ENCODE results near the gene TCF7L1.
"Not testable (repeated sequence)": the region's sequence is repeated elsewhere in the genome, so short reads cannot be mapped to it uniquely, and the experiment has no call there.

TCF7L1 gene

GRCh38 chr2:85326406-85327159, 193.4 kb downstream of the TCF7L1 start:
- DNase-seq (ENCODE audit: low read depth in 2 of 2): no peak

GRCh38 chr2:85327160-85327821, 194.1 kb downstream of the TCF7L1 start:
- DNase-seq (ENCODE audit: low read depth in 2 of 2): no peak

GRCh38 chr2:85327822-85328617, 194.8 kb downstream of the TCF7L1 start, which contains the start of gene TGOLN2:
Gene TGOLN2, minus strand, starts transcription at chr2:85327989. Its CDS starts 27 bp downstream, at chr2:85327962.
- peak; percentile 87 to 88 for DNase-seq (ENCODE audit: low read depth in 2 of 2)

GRCh38 chr2:85329181-85329651, 196.0 kb downstream of the TCF7L1 start:
- DNase-seq (ENCODE audit: low read depth in 2 of 2): no peak

GRCh38 chr2:85329701-85330100, 196.5 kb downstream of the TCF7L1 start:
- DNase-seq (ENCODE audit: low read depth in 2 of 2): not testable (repeated sequence)

GRCh38 chr2:85330839-85331636, 197.8 kb downstream of the TCF7L1 start:
- no peak for DNase-seq (ENCODE audit: low read depth in 2 of 2)

GRCh38 chr2:85333877-85334276, 200.7 kb downstream of the TCF7L1 start:
- DNase-seq (ENCODE audit: low read depth in 2 of 2): not testable (repeated sequence)

- DNase-seq (ENCODE audit: low read depth in 2 of 2): no peak
These were observed 201.7 kb downstream of the TCF7L1 start for GRCh38 chr2:85334928-85335327.

GRCh38 chr2:85340034-85340892, 207.1 kb downstream of the TCF7L1 start:
- no peak for DNase-seq (ENCODE audit: low read depth in 2 of 2)

GRCh38 chr2:85341269-85342029, 208.3 kb downstream of the TCF7L1 start:
- no peak for DNase-seq (ENCODE audit: low read depth in 2 of 2)

GRCh38 chr2:85342156-85342555, 209.0 kb downstream of the TCF7L1 start:
- DNase-seq (ENCODE audit: low read depth in 2 of 2): no peak

- DNase-seq (ENCODE audit: low read depth in 2 of 2): not testable (repeated sequence)
These were observed 210.2 kb downstream of the TCF7L1 start for GRCh38 chr2:85343207-85343895.

- no peak for DNase-seq (ENCODE audit: low read depth in 2 of 2)
These were observed 211.3 kb downstream of the TCF7L1 start for GRCh38 chr2:85344356-85344954.

GRCh38 chr2:85347599-85347998, 214.4 kb downstream of the TCF7L1 start:
- DNase-seq (ENCODE audit: low read depth in 2 of 2): no peak

- no peak for DNase-seq (ENCODE audit: low read depth in 2 of 2)
These were observed 220.7 kb downstream of the TCF7L1 start for GRCh38 chr2:85353876-85354285.

- DNase-seq (ENCODE audit: low read depth in 2 of 2): peak; percentile 85 to 95
These were observed 221.3 kb downstream of the TCF7L1 start, which contains the start of the genes ELMOD3 and RETSAT for GRCh38 chr2:85354286-85355072. Gene ELMOD3, plus strand, starts transcription at chr2:85354769. Its CDS starts 2,430 bp downstream, at chr2:85357199. Gene RETSAT, minus strand, starts transcription at chr2:85354528. Its CDS starts 21 bp downstream, at chr2:85354507.

GRCh38 chr2:85355073-85355410, 221.8 kb downstream of the TCF7L1 start:
- DNase-seq (ENCODE audit: low read depth in 2 of 2): no peak

- DNase-seq (ENCODE audit: low read depth in 2 of 2): no peak
These were observed 222.3 kb downstream of the TCF7L1 start for GRCh38 chr2:85355521-85355920.
